Muscle layer of colon (tissue), 2 donors: Measurements from ENCODE around the gene ADAMTS15.

Source experiments
- H3K27ac ChIP-seq: one replicate; pipeline ENCODE4 v1.7.0; 2013; ENCODE audit warnings: low read depth, mild to moderate bottlenecking, low read length, moderate library complexity
- H3K27me3 ChIP-seq, 2 donors: one replicate each; pipeline ENCODE4 v1.7.0; 2013; ENCODE audit warnings: low read length in 2 of 2, mild to moderate bottlenecking in 2 of 2; ENCODE audit not compliant: insufficient read depth in 2 of 2, control insufficient read depth in 1 of 2
- H3K36me3 ChIP-seq: one replicate; pipeline ENCODE4 v1.7.0; 2013; ENCODE audit warnings: mild to moderate bottlenecking, low read length; ENCODE audit not compliant: insufficient read depth
- H3K4me1 ChIP-seq: one replicate; pipeline ENCODE4 v1.7.0; 2013; ENCODE audit warnings: mild to moderate bottlenecking, low read length; ENCODE audit not compliant: insufficient read depth
- H3K4me3 ChIP-seq, 2 donors: one replicate each; pipeline ENCODE4 v1.7.0; 2013; ENCODE audit warnings: low read length in 2 of 2, low read depth in 1 of 2, mild to moderate bottlenecking in 1 of 2, moderate library complexity in 1 of 2
- H3K9ac ChIP-seq: one replicate; pipeline ENCODE4 v1.7.0; 2013; ENCODE audit warnings: low read length
- H3K9me3 ChIP-seq: one replicate; pipeline ENCODE4 v1.7.0; 2013; ENCODE audit warnings: mild to moderate bottlenecking, low read length
- donor health status: abdominal sarcoma.
- donor health status: Adenocarcinoma of cecum.

ADAMTS15 gene

DNA sequence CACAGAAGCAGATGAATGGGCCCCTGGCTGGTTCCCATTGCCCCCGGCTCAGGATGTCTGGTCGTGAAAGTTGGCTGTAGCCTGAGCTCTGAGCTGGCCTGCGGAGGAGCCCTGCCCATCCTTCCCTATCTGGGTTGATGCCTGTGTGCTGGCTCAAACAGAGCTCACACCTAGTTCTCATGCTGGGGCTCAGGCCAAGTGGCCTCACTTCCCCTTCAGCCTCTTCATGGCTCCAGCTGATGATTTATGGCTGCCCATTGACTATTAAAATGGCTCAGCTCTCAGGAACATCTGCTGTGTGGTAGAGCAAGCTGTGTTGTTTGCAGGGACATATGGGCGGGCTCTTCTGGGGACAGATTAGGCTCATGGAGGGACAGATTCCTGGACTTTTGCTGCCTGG, 64.7 kb downstream of the ADAMTS15 start:
- H3K9me3 ChIP-seq = no peaks in the 10 kb centered on the region
- no peaks in the 10 kb centered on the region for H3K36me3 ChIP-seq
- no peaks in the 10 kb centered on the region for H3K27me3 ChIP-seq
- H3K9ac ChIP-seq = no peak overlapping the region
- no peak overlapping the region for H3K4me3 ChIP-seq
- H3K4me1 ChIP-seq = peaks cover 26% of the 10 kb centered on the region
- H3K27ac ChIP-seq = no peak overlapping the region

GRCh38 chr11:130514316-130514715, 65.9 kb downstream of the ADAMTS15 start:
- H3K9me3 ChIP-seq = no peaks in the 10 kb centered on the region
- H3K27ac ChIP-seq = no peak overlapping the region
- no peak overlapping the region for H3K4me3 ChIP-seq
- H3K36me3 ChIP-seq = no peaks in the 10 kb centered on the region
- no peaks in the 10 kb centered on the region for H3K27me3 ChIP-seq
- H3K4me1 ChIP-seq = peaks cover 26% of the 10 kb centered on the region
- H3K9ac ChIP-seq = no peak overlapping the region

GRCh38 chr11:130514851-130515250, 66.4 kb downstream of the ADAMTS15 start:
- Histone ChIP-seq H3K9ac (no peak overlapping the region), H3K4me1 (peaks cover 26% of the 10 kb centered on the region), H3K27me3 (no peaks in the 10 kb centered on the region), H3K4me3 (no peak overlapping the region), H3K27ac (no peak overlapping the region), H3K9me3 (no peaks in the 10 kb centered on the region), H3K36me3 (no peaks in the 10 kb centered on the region)

GRCh38 chr11:130515829-130516553, 67.5 kb downstream of the ADAMTS15 start:
- H3K4me3 ChIP-seq = no peak overlapping the region
- peaks cover 16% of the 10 kb centered on the region for H3K4me1 ChIP-seq

GRCh38 chr11:130516554-130517505, 68.4 kb downstream of the ADAMTS15 start:
- no peaks in the 10 kb centered on the region for H3K36me3 ChIP-seq
- H3K27ac ChIP-seq = no peak overlapping the region
- H3K9me3 ChIP-seq = no peaks in the 10 kb centered on the region
- H3K9ac ChIP-seq = no peak overlapping the region
- H3K4me1 ChIP-seq = peaks cover 19% of the 10 kb centered on the region
- H3K4me3 ChIP-seq = no peak overlapping the region
- no peaks in the 10 kb centered on the region for H3K27me3 ChIP-seq

More at GRCh38 chr11:130515829-130516553, 67.5 kb downstream of the ADAMTS15 start:
- Histone ChIP-seq H3K36me3 (no peaks in the 10 kb centered on the region), H3K27me3 (no peaks in the 10 kb centered on the region), H3K27ac (no peak overlapping the region), H3K9me3 (no peaks in the 10 kb centered on the region), H3K9ac (no peak overlapping the region)

GRCh38 chr11:130518164-130518680, 69.8 kb downstream of the ADAMTS15 start:
- Histone ChIP-seq H3K4me1 (peaks cover 24% of the 10 kb centered on the region), H3K27ac (no peak overlapping the region), H3K4me3 (no peak overlapping the region), H3K36me3 (no peaks in the 10 kb centered on the region), H3K9ac (no peak overlapping the region), H3K9me3 (no peaks in the 10 kb centered on the region), H3K27me3 (no peaks in the 10 kb centered on the region)

DNA sequence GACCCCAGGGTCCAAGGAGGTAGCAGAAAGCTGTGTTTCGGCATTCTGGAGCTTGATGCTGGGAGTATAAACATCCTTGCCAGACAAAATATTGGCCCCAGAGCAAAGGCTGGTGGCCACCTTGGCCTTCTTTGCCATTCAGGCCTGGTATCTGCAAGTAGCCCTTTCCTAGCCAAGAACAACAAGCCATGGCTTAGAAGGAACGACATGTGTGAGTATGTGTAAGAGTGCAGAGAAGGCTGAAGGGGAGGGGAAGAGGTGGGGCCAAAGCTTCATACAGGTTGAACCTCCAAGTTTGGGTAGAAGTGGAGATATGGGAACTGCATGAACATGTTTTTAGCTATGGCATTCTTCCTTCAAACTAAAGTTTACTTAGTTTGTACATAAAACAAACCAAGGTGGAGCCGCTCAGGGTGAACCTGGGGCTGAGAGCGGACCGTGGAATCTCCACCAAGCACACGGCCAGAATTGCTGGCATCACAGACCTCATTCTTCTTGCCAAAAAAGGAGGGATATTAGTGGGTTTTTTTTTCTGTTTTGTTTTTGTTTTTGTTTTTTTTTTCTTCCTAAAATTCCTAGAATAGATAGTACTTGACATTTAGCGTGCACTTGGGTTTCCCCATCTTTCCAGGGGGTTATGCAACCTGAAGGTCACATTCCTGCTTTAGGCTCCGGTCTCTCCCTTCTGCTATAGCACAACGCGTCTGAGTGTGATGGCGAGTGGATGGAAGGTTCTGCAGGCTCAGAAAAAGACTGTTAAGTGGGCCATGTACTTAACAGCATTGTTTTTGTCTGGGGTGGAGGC, 70.9 kb downstream of the ADAMTS15 start:
- Histone ChIP-seq H3K4me1 (peaks cover 22% of the 10 kb centered on the region), H3K27me3 (no peaks in the 10 kb centered on the region), H3K9ac (no peak overlapping the region), H3K36me3 (no peaks in the 10 kb centered on the region), H3K27ac (no peak overlapping the region), H3K9me3 (no peaks in the 10 kb centered on the region), H3K4me3 (no peak overlapping the region)

DNA sequence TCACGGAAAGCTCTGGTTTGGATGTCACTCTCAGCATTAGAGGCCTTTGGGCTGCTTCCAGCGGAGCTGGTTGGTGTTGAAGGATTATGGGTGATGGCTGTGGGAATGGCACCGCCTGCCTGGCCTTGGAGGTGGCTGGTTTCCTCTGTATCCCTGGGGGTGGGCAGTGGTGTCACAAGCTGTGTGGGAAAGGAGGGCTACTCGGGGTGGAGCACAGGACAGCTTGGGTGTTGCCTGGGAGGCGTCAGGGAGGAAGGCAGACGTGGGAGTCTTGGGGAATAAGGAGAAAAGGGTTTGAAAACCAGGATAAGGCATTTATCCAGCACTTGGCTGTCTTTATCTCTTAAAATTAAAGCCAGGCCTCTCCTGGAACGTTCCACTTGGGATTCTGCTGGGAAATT, 71.8 kb downstream of the ADAMTS15 start:
- H3K9me3 ChIP-seq = no peaks in the 10 kb centered on the region
- H3K4me1 ChIP-seq = peaks cover 18% of the 10 kb centered on the region
- no peak overlapping the region for H3K9ac ChIP-seq
- H3K27ac ChIP-seq = no peak overlapping the region
- H3K36me3 ChIP-seq = no peaks in the 10 kb centered on the region
- no peaks in the 10 kb centered on the region for H3K27me3 ChIP-seq
- no peak overlapping the region for H3K4me3 ChIP-seq

DNA sequence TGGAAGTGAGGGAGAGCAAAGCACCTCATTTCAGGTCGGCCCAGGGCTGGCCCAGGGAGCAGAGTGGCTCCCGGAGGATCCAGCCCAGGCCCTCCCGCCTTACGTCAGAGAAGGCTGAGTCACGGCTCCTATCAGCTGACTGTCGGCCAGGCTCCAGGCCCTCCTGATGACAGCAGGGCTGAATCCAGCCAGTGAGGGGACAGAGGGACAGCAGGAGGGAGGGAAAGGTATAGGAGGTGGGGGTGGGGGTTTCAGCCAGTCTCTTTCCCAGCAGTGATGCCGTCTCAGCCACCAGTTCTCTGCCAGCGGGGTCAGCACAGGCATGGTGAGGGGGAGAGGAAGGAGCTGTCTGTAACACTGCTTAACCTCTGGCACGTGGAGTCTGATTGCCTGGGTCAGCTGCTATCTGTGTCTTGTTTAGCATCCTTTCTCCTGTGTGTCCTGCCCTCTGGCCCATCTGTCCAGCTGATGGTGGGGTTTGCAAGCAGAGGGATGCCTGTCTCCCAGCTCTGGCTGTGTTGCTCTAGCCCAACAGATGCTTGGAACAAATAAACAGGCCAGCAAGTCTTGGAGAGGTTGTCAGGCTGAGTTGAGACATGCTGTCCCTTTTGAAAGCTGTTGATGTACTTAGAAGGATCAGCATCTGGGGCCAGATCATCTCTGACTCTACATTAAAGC, 74.0 kb downstream of the ADAMTS15 start:
- Histone ChIP-seq H3K9ac (no peak overlapping the region), H3K36me3 (no peaks in the 10 kb centered on the region), H3K9me3 (no peaks in the 10 kb centered on the region), H3K27ac (peak overlapping the region; percentile 60), H3K4me1 (peaks cover 18% of the 10 kb centered on the region), H3K4me3 (no peak overlapping the region), H3K27me3 (no peaks in the 10 kb centered on the region)

- Histone ChIP-seq H3K36me3 (no peaks in the 10 kb centered on the region), H3K27me3 (no peaks in the 10 kb centered on the region), H3K4me3 (no peak overlapping the region), H3K9ac (no peak overlapping the region), H3K9me3 (no peaks in the 10 kb centered on the region), H3K27ac (no peak overlapping the region), H3K4me1 (peaks cover 18% of the 10 kb centered on the region)
Measured at GRCh38 chr11:130523166-130523565, 74.7 kb downstream of the ADAMTS15 start.
